CD14-positive monocyte (primary cell): ENCODE results near the gene HSPA14. TPM values are rescaled to one million over a fixed set of nuclear protein-coding genes. Genes with fewer than 3 reads are reported as not detected.

Experiments used
- DNase-seq, 3 donors: peaks; one replicate each; pipeline ENCODE4 v3.0.0-alpha.2; 2011 to 2022
- H2AFZ ChIP-seq: 2 replicates; pipeline ENCODE4 v1.6.0; 2012; ENCODE audit warnings: mild to moderate bottlenecking, low read depth, low read length, inconsistent platforms; ENCODE audit not compliant: insufficient read depth, poor library complexity, severe bottlenecking
- H3K27ac ChIP-seq, 2 donors: 1 replicate in 1 of 2; 2 replicates in 1 of 2; pipeline ENCODE4 v1.5.1; 2012 to 2013; ENCODE audit warnings: low read length in 2 of 2, control low read depth in 1 of 2, inconsistent platforms in 1 of 2, low read depth in 1 of 2, mild to moderate bottlenecking in 1 of 2
- H3K27me3 ChIP-seq, 2 donors: one replicate each; pipeline versions ENCODE4 v1.6.0 to v1.6.1; 2011 to 2013; ENCODE audit warnings: low read length in 2 of 2; ENCODE audit not compliant: control insufficient read depth in 2 of 2, insufficient read depth in 2 of 2
- H3K36me3 ChIP-seq, 2 donors: replicated peaks in 1 of 2; 1 replicate in 1 of 2; 2 replicates in 1 of 2; pipeline versions ENCODE4 v1.5.1 to v1.6.1; 2012 to 2013; ENCODE audit warnings: low read length in 2 of 2, control low read depth in 1 of 2, inconsistent platforms in 1 of 2, mild to moderate bottlenecking in 1 of 2; ENCODE audit not compliant: insufficient read depth in 2 of 2, control insufficient read depth in 1 of 2
- H3K4me1 ChIP-seq, 2 donors: 1 replicate in 1 of 2; 2 replicates in 1 of 2; pipeline versions ENCODE4 v1.5.1 to v1.6.1; 2012 to 2013; ENCODE audit warnings: low read length in 2 of 2, control low read depth in 1 of 2, inconsistent platforms in 1 of 2, mild to moderate bottlenecking in 1 of 2, moderate library complexity in 1 of 2; ENCODE audit not compliant: insufficient read depth in 2 of 2, control insufficient read depth in 1 of 2
- H3K4me2 ChIP-seq: replicated peaks from 2 replicates; pipeline ENCODE3; 2012; ENCODE audit warnings: low read length, moderate library complexity, mild to moderate bottlenecking; ENCODE audit not compliant: poor library complexity, severe bottlenecking; ENCODE audit errors: extremely low read depth
- H3K4me3 ChIP-seq, 3 experiments: fragments of 200-600 bp in 1 of 3; sonication (generic) in 1 of 3; replicated peaks in 1 of 3; 1 replicate in 2 of 3; 2 replicates in 1 of 3; pipeline ENCODE4 v1.5.1; 2011 to 2013; ENCODE audit warnings: low read length in 3 of 3, mild to moderate bottlenecking in 3 of 3, control low read depth in 2 of 3, low read depth in 2 of 3, inconsistent platforms in 1 of 3, moderate library complexity in 1 of 3
- H3K79me2 ChIP-seq: 2 replicates; pipeline ENCODE4 v1.6.0; 2012; ENCODE audit warnings: mild to moderate bottlenecking, control low read depth, inconsistent platforms, low read length, moderate library complexity; ENCODE audit not compliant: insufficient read depth
- H3K9ac ChIP-seq: 2 replicates; pipeline ENCODE4 v1.6.0; 2017; ENCODE audit warnings: low read length, mild to moderate bottlenecking; ENCODE audit not compliant: insufficient read depth, poor library complexity, severe bottlenecking
- H3K9me3 ChIP-seq, 2 donors: replicated peaks in 1 of 2; 1 replicate in 1 of 2; 2 replicates in 1 of 2; pipeline versions ENCODE4 v1.5.1 to v1.6.1; 2012 to 2013; ENCODE audit warnings: low read length in 2 of 2, control low read depth in 1 of 2; ENCODE audit not compliant: control insufficient read depth in 1 of 2, insufficient read depth in 1 of 2
- H4K20me1 ChIP-seq: 2 replicates; pipeline ENCODE4 v1.6.0; 2012; ENCODE audit warnings: mild to moderate bottlenecking, low read length, control low read depth, moderate library complexity; ENCODE audit not compliant: insufficient read depth
- H3K27ac Mint-ChIP-seq, 7 donors: one replicate each; pipeline ENCODE4 v1.8.0; 2020; ENCODE audit warnings: mild to moderate bottlenecking in 7 of 7, mixed read lengths in 7 of 7, moderate library complexity in 6 of 7, inconsistent platforms in 2 of 7
- H3K27me3 Mint-ChIP-seq, 3 donors: one replicate each; pipeline ENCODE4 v1.8.0; 2021 to 2022; ENCODE audit warnings: low read depth in 3 of 3, mild to moderate bottlenecking in 3 of 3, mixed read lengths in 3 of 3, moderate library complexity in 3 of 3, inconsistent platforms in 1 of 3
- H3K36me3 Mint-ChIP-seq, 2 donors: one replicate each; pipeline ENCODE4 v1.8.0; 2020; ENCODE audit warnings: mixed read lengths in 2 of 2, inconsistent platforms in 1 of 2, mild to moderate bottlenecking in 1 of 2
- H3K4me1 Mint-ChIP-seq: one replicate; pipeline ENCODE4 v1.8.0; 2020; ENCODE audit warnings: mild to moderate bottlenecking, mixed read lengths
- H3K4me3 Mint-ChIP-seq, 2 donors: one replicate each; pipeline ENCODE4 v1.8.0; 2020; ENCODE audit warnings: mild to moderate bottlenecking in 2 of 2, mixed read lengths in 2 of 2, moderate library complexity in 1 of 2
- H3K9me3 Mint-ChIP-seq, 7 donors: one replicate each; pipeline ENCODE4 v1.8.0; 2020 to 2022; ENCODE audit warnings: mixed read lengths in 7 of 7, mild to moderate bottlenecking in 6 of 7, moderate library complexity in 6 of 7, inconsistent platforms in 2 of 7
- CTCF ChIP-seq: fragments of 200-600 bp; IDR thresholded peaks from one replicate; pipeline ENCODE4 v1.8.0; 2022; ENCODE audit warnings: antibody characterized with exemption, mild to moderate bottlenecking
- WGBS: methylation state at CpG from one replicate; pipeline ENCODE4 v1.1.5; 2013; ENCODE audit warnings: missing lambda C conversion rate; ENCODE audit not compliant: insufficient coverage; 5-methylcytosine and 5-hydroxymethylcytosine counted together
- intact Hi-C, 2 donors: fragments of 100-400 bp; cut with micrococcal nuclease; formaldehyde crosslinking; loops; one replicate each; pipeline versions ENCODE4 v1.15.0 to v1.15.1; 2023
- polyA plus RNA-seq, 3 donors: library from polyadenylated mRNA; depleted of rRNA in 1 of 3; unstranded in 2 of 3; stranded (reverse) in 1 of 3; fragments of 300-500 nt in 2 of 3; fragments of >200 nt in 1 of 3; fragmentation: Illumina TruSeq in 2 of 3; gene quantifications; 1 replicate in 2 of 3; 2 replicates in 1 of 3; pipeline ENCODE4 v1.2.3, GENCODE V29; 2012 to 2021

Gene HSPA14
- polyA plus RNA-seq, 3 donors, result 10.4 to 19.3 (median 15.4) TPM

GRCh38 chr10:14839305-14839695 is 1.2 kb downstream of the HSPA14 start:
- WGBS, result 39% methylated on average over 9 of the region's 14 CpGs
- intact Hi-C loops, result loop anchor here (2.0 to 10.0 kb wide), 7 partner anchors 40 to 337 kb away; partner anchors contain the start of genes DCLRE1C (in 2 of the 2), MEIG1 (in 1 of the 2), RPP38 (in 1 of the 2) and SUV39H2 (in 1 of the 2)
- Mint-ChIP-seq H3K27ac (peak overlapping the region; percentile 35 to 97 (median 87)), H3K27me3 (no peaks in the 10 kb centered on the region), H3K9me3 (no peaks in the 10 kb centered on the region), H3K36me3 (peaks cover 38 to 42% of the 10 kb centered on the region in 2 donors), H3K4me3 (peak overlapping the region; percentile 93 to 94), H3K4me1 (peaks cover 18% of the 10 kb centered on the region)
- Histone ChIP-seq H3K9me3 (no peaks in the 10 kb centered on the region), H3K27ac (peak overlapping the region; percentile 71 to 84), H3K4me1 (peaks cover 18 to 21% of the 10 kb centered on the region in 2 donors), H3K4me2 (peak overlapping the region; percentile 92), H3K36me3 (peaks cover 31 to 40% of the 10 kb centered on the region in 2 donors), H4K20me1 (no peaks in the 10 kb centered on the region), H2AFZ (peak overlapping the region; percentile 98), H3K4me3 (peak overlapping the region; percentile 77 to 96 (median 88)), H3K27me3 (no peaks in the 10 kb centered on the region), H3K9ac (peak overlapping the region; percentile 89), H3K79me2 (peaks cover 41% of the 10 kb centered on the region)
- no peak for DNase-seq
- no peak for TF ChIP-seq CTCF

- TF ChIP-seq CTCF, result no peak
- DNase-seq, result no peak
- H3K36me3 Mint-ChIP-seq, result peaks cover 46 to 51% of the 10 kb centered on the region in 2 donors
Measured at GRCh38 chr10:14840178-14840577, 2.1 kb downstream of the HSPA14 start.

More at GRCh38 chr10:14840178-14840577, 2.1 kb downstream of the HSPA14 start:
- Mint-ChIP-seq H3K4me1 (peaks cover 18% of the 10 kb centered on the region), H3K27ac (peak overlapping the region in 1 of 7 donors; percentile 50), H3K4me3 (no peak overlapping the region), H3K27me3 (no peaks in the 10 kb centered on the region), H3K9me3 (no peaks in the 10 kb centered on the region)
- no peaks in the 10 kb centered on the region for H3K27me3 ChIP-seq
- peaks cover 4% of the 10 kb centered on the region for H4K20me1 ChIP-seq
- H3K4me3 ChIP-seq, result no peak overlapping the region
- no peak overlapping the region for H3K4me2 ChIP-seq
- H3K79me2 ChIP-seq, result peaks cover 41% of the 10 kb centered on the region
- H3K27ac ChIP-seq, result no peak overlapping the region
- WGBS, result 100% methylated on average over 1 of the region's 2 CpGs
- peaks cover 37 to 48% of the 10 kb centered on the region in 2 donors for H3K36me3 ChIP-seq
- intact Hi-C loops, result no loop called here
- H3K9ac ChIP-seq, result no peak overlapping the region
- peaks cover 18 to 21% of the 10 kb centered on the region in 2 donors for H3K4me1 ChIP-seq
- no peaks in the 10 kb centered on the region for H3K9me3 ChIP-seq
- H2AFZ ChIP-seq, result no peak overlapping the region
